ENCODE measurements around the gene TRIM49D1.
"Not testable (repeated sequence)": the region's sequence is repeated elsewhere in the genome, so short reads cannot be mapped to it uniquely, and the experiment has no call there.

TRIM49D1 gene, protein sequence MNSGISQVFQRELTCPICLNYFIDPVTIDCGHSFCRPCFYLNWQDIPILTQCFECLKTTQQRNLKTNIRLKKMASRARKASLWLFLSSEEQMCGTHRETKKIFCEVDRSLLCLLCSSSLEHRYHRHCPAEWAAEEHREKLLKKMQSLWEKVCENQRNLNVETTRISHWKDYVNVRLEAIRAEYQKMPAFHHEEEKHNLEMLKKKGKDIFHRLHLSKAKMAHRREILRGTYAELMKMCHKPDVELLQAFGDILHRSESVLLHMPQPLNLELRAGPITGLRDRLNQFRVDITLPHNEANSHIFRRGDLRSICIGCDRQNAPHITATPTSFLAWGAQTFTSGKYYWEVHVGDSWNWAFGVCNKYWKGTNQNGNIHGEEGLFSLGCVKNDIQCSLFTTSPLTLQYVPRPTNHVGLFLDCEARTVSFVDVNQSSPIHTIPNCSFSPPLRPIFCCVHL

DNA sequence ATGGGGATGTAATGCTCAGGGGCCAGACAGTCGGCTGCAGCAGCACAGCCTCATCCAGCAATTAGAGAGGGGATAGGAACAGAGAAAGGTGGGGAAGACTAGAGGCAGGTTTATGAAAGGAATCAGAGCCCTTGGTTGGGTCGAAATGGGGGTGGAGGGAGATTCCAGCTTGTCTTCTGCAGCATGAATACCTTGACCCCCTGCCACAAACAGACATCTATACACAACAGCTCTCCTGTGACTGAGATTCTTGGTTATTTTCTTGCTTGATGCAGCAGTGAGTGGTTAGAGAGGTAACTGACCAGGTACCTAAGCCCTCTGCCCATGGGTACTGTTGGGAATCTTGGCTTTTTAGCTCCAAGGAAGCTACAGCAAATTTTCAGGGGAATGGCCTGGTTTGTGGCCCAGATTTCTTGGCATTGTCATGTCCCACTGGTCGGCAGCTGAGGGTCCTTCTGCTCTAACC lies at the start of gene TRIM49D1:
Gene TRIM49D1 (minus strand): TSS at position 51 of the 466 bp plus-strand sequence. CDS start 4,535 bp downstream, outside the sequence.
- no peak within 1 kb of the TSS for H3K27ac ChIP-seq

DNA sequence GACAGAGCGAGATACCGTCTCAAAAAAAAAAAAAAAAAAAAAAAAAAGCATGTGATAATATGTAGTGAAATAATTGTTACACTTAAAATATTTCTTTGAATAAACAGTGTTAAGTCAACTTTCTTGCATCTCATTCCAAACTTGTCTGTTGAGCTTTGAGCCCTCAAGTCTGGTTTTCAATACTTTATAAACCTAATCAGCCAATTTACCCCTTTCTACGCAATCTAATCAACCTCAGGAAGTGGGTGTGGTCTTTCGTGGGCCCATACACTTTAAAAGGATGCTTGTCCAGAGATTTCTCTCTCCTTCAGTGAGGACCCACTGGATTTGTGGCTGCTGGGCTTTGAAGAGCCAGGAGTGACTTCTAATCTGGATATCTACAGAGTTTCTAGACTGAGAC lies 43.7 kb upstream of the TRIM49D1 start, which contains the start of gene TRIM64:
Gene TRIM64 (plus strand): TSS at position 301 of the 400 bp plus-strand sequence. CDS start 2,467 bp downstream, outside the sequence.
- not testable (repeated sequence) for H3K27ac ChIP-seq

More for the DNA sequence above, at the start of gene TRIM49D1:
- TF ChIP-seq, protein P1, sequence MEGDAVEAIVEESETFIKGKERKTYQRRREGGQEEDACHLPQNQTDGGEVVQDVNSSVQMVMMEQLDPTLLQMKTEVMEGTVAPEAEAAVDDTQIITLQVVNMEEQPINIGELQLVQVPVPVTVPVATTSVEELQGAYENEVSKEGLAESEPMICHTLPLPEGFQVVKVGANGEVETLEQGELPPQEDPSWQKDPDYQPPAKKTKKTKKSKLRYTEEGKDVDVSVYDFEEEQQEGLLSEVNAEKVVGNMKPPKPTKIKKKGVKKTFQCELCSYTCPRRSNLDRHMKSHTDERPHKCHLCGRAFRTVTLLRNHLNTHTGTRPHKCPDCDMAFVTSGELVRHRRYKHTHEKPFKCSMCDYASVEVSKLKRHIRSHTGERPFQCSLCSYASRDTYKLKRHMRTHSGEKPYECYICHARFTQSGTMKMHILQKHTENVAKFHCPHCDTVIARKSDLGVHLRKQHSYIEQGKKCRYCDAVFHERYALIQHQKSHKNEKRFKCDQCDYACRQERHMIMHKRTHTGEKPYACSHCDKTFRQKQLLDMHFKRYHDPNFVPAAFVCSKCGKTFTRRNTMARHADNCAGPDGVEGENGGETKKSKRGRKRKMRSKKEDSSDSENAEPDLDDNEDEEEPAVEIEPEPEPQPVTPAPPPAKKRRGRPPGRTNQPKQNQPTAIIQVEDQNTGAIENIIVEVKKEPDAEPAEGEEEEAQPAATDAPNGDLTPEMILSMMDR (conservative IDR thresholded peaks at IDR 0.05): no peak
- TF ChIP-seq ZFX (IDR thresholded peaks at IDR 0.05): no peak

DNA sequence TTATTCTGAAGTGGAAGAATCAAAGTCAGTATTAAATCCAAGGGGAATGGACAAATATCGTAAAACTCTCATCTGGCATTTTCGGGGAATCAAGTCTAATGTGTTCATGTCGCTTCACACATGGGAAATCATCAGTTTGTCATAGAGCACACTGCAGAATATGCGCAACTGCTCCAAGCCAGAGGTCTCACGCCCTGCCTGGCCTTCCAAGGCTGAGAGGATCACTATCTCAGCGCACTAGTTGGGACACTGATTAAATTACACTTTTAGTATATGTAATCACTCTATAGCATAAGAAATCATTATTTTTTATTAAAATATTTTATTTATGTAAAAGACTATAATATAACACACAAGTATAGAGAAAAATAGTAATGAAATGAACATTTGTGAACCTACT lies 38.8 kb upstream of the TRIM49D1 start:
- not testable (repeated sequence) for H3K27ac ChIP-seq

DNA sequence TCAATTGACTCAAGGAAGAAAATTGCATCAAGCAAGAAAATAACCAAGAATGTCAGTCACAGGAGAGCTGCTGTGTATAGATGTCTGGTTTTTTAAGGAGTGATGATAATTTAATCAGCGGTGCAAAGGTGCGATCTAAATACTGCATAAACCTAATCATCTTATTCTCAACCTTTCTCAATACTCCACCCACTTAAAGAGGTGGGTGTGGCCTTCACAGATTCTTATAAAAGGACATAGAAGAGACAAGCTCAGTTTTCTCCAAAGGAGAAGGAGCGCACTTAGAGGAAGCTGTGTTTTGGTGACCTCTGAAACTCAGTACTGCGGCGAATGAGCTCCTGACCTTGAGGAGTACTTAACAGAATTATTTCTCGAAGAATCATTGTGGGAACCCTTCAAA lies 1.7 kb upstream of the TRIM49D1 start, which contains the start of gene TRIM49D2:
Gene TRIM49D2 (plus strand): TSS at position 301 of the 400 bp plus-strand sequence. CDS start 2,698 bp downstream, outside the sequence.
- not testable (repeated sequence) for H3K27ac ChIP-seq

DNA sequence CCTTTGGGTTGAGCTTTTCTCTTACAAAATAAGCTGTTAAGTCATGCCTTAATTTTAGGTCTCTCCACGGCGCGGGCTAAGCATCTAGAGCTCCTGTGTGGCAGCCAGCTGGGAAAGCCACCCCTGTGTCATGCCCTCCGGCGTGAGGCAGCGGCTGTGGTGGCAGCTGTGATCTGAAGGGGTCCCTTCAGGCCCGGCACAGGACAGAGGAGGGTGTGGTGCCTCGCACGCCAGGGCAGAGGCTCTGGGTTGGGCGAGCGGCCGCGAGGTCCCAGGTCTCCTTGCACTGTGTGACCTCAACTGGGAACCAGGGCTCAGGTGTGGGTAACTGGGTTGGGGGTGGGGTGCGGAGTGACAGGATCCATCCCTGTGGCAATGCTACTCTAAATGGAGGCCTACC lies 21.2 kb downstream of the TRIM49D1 start:
- H3K27ac ChIP-seq: not testable (repeated sequence)

DNA sequence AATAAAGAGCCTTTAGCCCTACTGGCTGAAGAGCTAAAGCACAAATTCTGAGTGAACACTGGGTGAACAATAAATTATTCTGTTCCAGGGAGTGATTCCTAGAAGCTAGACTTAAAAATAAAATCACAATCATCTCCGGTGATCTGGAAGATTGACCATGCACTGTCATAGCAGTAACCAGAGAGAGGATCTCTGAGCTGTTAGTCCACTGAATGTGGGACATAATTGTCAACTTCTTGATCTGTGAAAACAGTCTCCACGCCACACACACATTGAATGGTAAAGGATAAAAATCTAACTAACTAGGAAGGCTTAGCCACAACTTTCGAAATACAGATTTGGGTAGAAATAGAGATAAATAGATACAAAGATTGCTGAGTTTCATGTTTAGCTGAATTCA lies 28.8 kb downstream of the TRIM49D1 start:
- not testable (repeated sequence) for H3K27ac ChIP-seq

DNA sequence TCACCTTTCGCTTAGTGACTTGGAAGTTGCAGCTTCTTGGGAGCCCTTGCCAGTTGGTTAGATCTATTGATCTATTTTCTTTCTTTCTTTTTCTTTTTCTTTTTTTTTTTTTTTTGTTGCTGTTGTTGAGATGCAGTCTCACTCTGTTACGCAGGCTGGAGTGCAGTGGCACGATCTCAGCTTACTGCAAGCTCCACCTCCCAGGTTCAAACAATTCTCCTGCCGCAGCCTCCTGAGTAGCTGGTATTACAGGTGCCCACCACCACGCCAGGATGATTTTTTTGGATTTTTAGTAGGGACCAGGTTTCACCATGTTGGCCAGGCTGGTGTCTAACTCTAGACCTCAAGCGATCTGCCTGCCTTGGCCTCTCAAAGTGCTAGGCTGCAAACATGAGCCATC lies 44.5 kb downstream of the TRIM49D1 start:
- H3K27ac ChIP-seq: not testable (repeated sequence)

DNA sequence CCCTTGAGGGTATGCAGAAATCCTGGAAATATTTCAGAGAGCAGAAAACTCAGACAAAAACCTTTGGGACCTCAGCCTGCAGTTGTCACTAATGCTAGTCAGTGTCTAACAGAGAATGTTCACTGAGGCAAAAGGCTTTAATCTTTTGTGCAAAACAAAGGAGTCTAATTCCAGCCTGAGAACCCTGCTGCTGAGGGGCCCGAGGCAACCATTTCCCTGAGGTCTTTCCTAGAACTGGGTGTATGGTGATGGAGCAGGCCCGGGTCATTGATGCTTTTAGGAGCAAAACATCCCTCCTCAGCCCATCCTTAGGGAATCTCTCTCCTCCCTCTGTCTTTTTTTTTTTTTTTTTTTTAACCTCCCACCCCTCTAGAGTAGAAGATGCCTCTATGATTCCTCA lies 49.5 kb downstream of the TRIM49D1 start:
- H3K27ac ChIP-seq: not testable (repeated sequence)

DNA sequence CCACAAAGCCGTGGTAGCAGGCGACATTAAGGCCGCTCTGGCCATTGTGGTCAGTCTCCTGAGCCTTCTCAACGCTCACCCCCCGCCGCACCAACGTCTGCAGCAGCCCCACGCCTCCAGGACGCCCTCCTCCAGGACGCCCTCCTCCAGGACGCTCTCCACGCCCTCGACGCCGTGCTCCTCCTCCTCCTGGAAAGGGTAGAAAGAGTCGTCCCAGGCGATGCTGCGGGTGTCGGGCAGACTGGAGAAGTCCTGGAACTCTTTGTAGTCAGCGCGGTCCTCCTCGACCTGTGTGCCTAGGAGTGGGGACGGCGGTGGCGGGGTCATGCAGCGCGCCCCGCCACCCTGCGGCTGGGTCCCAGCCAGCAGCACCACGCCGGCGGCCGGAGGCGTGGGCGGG lies 56.8 kb downstream of the TRIM49D1 start:
- H3K27ac ChIP-seq: not testable (repeated sequence)

DNA sequence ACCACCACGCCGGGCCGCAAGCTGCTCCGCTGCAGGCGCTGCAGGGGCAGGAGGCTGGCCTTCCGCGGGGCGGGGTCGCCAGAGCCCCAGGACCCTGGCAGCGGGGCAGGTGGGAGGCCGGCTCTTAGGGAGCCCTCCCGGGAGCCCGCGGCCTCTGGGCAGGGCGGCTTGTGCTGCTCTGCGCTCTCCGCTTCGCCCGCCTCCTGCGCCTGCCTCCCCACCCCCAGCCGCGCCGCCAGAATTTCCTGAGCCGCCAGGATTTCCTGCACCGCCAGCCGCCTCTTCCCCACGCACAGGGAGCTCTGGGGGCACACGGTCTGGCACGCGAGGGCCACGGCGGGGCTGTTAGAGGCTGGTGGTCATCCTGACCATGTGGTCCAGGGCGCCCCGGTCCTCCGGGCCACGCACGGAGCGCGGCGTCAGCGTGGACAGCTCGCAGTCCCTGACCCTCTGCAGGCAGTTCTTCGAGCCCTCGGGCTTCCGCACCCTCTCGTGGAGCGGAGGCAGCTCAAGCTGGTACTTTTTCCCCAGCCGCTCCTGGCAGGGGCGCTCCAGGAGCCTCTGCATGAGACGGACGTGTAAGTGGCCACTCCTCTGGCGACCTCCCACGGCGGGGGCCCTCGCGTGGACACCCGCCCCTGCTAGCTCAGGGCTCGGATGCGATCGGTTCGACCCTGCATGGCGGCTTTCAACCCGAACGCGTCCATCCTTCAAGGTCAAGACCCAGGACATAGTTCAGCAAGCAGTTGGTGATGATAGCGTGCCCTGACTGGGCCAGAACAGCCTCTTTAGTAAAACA lies 57.9 kb downstream of the TRIM49D1 start:
- not testable (repeated sequence) for H3K27ac ChIP-seq

All from C4-2B (cell line).